Ishikawa (cell line): ENCODE data around the gene BSCL2.

Experiments used
- CEBPB ChIP-seq: IDR thresholded peaks from 2 replicates; pipeline ENCODE4 v1.6.1; 2012
- CREB1 ChIP-seq: IDR thresholded peaks from 2 replicates; pipeline ENCODE4 v1.6.1; 2012; ENCODE audit warnings: low read depth
- EGR1 ChIP-seq: IDR thresholded peaks from 2 replicates; pipeline ENCODE4 v1.6.1; 2012
- EP300 ChIP-seq: IDR thresholded peaks from 2 replicates; pipeline ENCODE4 v1.6.1; 2012; ENCODE audit warnings: borderline replicate concordance
- FOXM1 ChIP-seq: IDR thresholded peaks from 2 replicates; pipeline ENCODE4 v1.6.1; 2012; ENCODE audit warnings: low read depth, borderline replicate concordance
- MAX ChIP-seq: IDR thresholded peaks from 2 replicates; pipeline ENCODE4 v1.6.1; 2012
- NFIC ChIP-seq: IDR thresholded peaks from 2 replicates; pipeline ENCODE4 v1.6.1; 2012
- RAD21 ChIP-seq: IDR thresholded peaks from 2 replicates; pipeline ENCODE4 v1.6.1; 2012; ENCODE audit warnings: low read depth
- REST ChIP-seq: IDR thresholded peaks from 2 replicates; pipeline ENCODE4 v1.6.1; 2012; ENCODE audit warnings: low read depth, mild to moderate bottlenecking
- TAF1 ChIP-seq: IDR thresholded peaks from 2 replicates; pipeline ENCODE4 v1.6.1; 2012; ENCODE audit warnings: low read depth, mild to moderate bottlenecking
- TCF12 ChIP-seq: IDR thresholded peaks from 2 replicates; pipeline ENCODE4 v1.6.1; 2012; ENCODE audit warnings: low read depth
- TEAD4 ChIP-seq: IDR thresholded peaks from 2 replicates; pipeline ENCODE4 v1.6.1; 2012
- USF1 ChIP-seq: IDR thresholded peaks from 2 replicates; pipeline ENCODE4 v1.6.1; 2012
- YY1 ChIP-seq: IDR thresholded peaks from 2 replicates; pipeline ENCODE4 v1.6.1; 2012; ENCODE audit warnings: low read depth
- ZBTB7A ChIP-seq: IDR thresholded peaks from 2 replicates; pipeline ENCODE4 v1.6.1; 2012; ENCODE audit warnings: low read depth

The BSCL2 gene

GRCh38 chr11:62708392-62708791 is 1.2 kb upstream of the BSCL2 start:
- TF ChIP-seq RAD21 (no peak), USF1 (no peak)

GRCh38 chr11:62706850-62707247 is 375 bp downstream of the BSCL2 start:
- TF ChIP-seq YY1 (no peak), TEAD4 (no peak), RAD21 (no peak), EP300 (no peak), ZBTB7A (no peak), CREB1 (no peak), FOXM1 (no peak), TAF1 (no peak), REST (no peak), TCF12 (no peak), USF1 (no peak), MAX (no peak), NFIC (no peak), CEBPB (no peak), EGR1 (no peak)

GRCh38 chr11:62705880-62706849 is 1.1 kb downstream of the BSCL2 start:
- TF ChIP-seq CEBPB (no peak), ZBTB7A (no peak), NFIC (peak; percentile 34; the same call in 1 of the 2 replicates), EGR1 (no peak), USF1 (no peak), YY1 (no peak), MAX (peak; percentile 52)

- no peak for TF ChIP-seq USF1
Measured at GRCh38 chr11:62705413-62705812, 1.8 kb downstream of the BSCL2 start.

- TF ChIP-seq CEBPB: no peak
- no peak for TF ChIP-seq TEAD4
Measured at GRCh38 chr11:62702246-62702645, 5.0 kb downstream of the BSCL2 start.

GRCh38 chr11:62694455-62695167 is 12.6 kb downstream of the BSCL2 start:
- TF ChIP-seq RAD21 (peak; percentile 69), CEBPB (no peak), TEAD4 (no peak), EP300 (no peak), REST (no peak), TAF1 (no peak), NFIC (no peak)
